ENCODE measurements around the gene KRT15. TPM values are rescaled to one million over a fixed set of nuclear protein-coding genes. Genes with fewer than 3 reads are reported as not detected.

Gene KRT15
- total and polyA plus RNA-seq, 2 of the 4 experiments (the other 2 are of a cell fraction): 2.9 to 5.3 TPM

- dilution Hi-C loops (cut with HindIII; ENCODE audit: low sequenced_read_pairs, unreplicated experiment): no loop called here
Observed at GRCh38 chr17:41552455-41552854, 33.8 kb upstream of the KRT15 start.

More at GRCh38 chr17:41552455-41552854, 33.8 kb upstream of the KRT15 start:
- Histone ChIP-seq H2AK9ac (replicated peaks; ENCODE audit: low read depth, low read length, poor library complexity) (no peak overlapping the region), H3K27me3 (ENCODE audit: control insufficient read depth, insufficient read depth, low read length) (peaks cover 26% of the 10 kb centered on the region), H3K4me1 (ENCODE audit: control insufficient read depth, insufficient read depth, low read length) (peaks cover 16% of the 10 kb centered on the region), H3K9me3 (ENCODE audit: control insufficient read depth, insufficient read depth, low read length) (no peaks in the 10 kb centered on the region), H2BK120ac (ENCODE audit: low read depth, low read length) (no peak overlapping the region), H2BK5ac (ENCODE audit: low read depth, low read length, poor library complexity, severe bottlenecking) (no peak overlapping the region), H3K79me1 (ENCODE audit: low read depth in 1 of 2, low read length in 2 of 2) (no peaks in the 10 kb centered on the region), H3K56ac (ENCODE audit: extremely low read depth, insufficient read depth, low read length) (no peak overlapping the region), H3K4me2 (ENCODE audit: low read depth, low read length) (no peak overlapping the region), H3K14ac (replicated peaks; ENCODE audit: low read depth, low read length) (no peak overlapping the region), H3K18ac (ENCODE audit: low read depth, low read length) (no peak overlapping the region), H4K91ac (ENCODE audit: insufficient read depth, low read depth, low read length) (no peak overlapping the region), H2AK5ac (ENCODE audit: low read depth, low read length) (no peak overlapping the region), H3K9ac (ENCODE audit: low read depth, low read length) (no peak overlapping the region), H3K4me3 (ENCODE audit: insufficient read depth, low read depth, low read length) (no peak overlapping the region), H3K36me3 (ENCODE audit: control insufficient read depth, insufficient read depth, low read length) (no peaks in the 10 kb centered on the region), H3K27ac (ENCODE audit: insufficient read depth, low read length) (no peak overlapping the region), H2BK20ac (ENCODE audit: low read depth, low read length) (no peak overlapping the region), H2AFZ (replicated peaks; ENCODE audit: low read length, poor library complexity) (no peak overlapping the region), H3K23ac (ENCODE audit: low read depth, low read length) (no peak overlapping the region), H3K9me1 (ENCODE audit: insufficient read depth, low read length) (peaks cover 11% of the 10 kb centered on the region), H4K20me1 (ENCODE audit: insufficient read depth, low read length) (no peaks in the 10 kb centered on the region), H3K4ac (ENCODE audit: low read depth, low read length) (no peak overlapping the region), H2BK15ac (ENCODE audit: low read depth, low read length) (no peak overlapping the region), H4K8ac (ENCODE audit: low read depth in 2 of 2, low read length in 2 of 2) (no peak overlapping the region), H4K5ac (ENCODE audit: low read depth, low read length) (no peak overlapping the region)
- DNase-seq (no peak), ATAC-seq (ENCODE audit: low read depth) (no peak)
- TF ChIP-seq FOS (IDR thresholded peaks at IDR 0.05; ENCODE audit: low read depth, low read length): no peak
- TF ChIP-seq ELK1 (IDR thresholded peaks at IDR 0.05; ENCODE audit: borderline replicate concordance, low read depth, low read length): no peak
- TF ChIP-seq POLR2A (IDR thresholded peaks at IDR 0.05; ENCODE audit: low read depth, low read length): no peak
- TF ChIP-seq CTCF (conservative IDR thresholded peaks at IDR 0.05; ENCODE audit: low read depth, low read length): no peak
- TF ChIP-seq NFE2L2 (IDR thresholded peaks at IDR 0.05; ENCODE audit: low read depth, low read length): no peak
- no peak for TF ChIP-seq MAFK (IDR thresholded peaks at IDR 0.05; ENCODE audit: low read depth, low read length)
- TF ChIP-seq BHLHE40 (IDR thresholded peaks at IDR 0.05; ENCODE audit: low read depth, low read length): no peak
- ChIA-PET CTCF (interaction anchor here (1.1 to 2.1 kb wide), 2 partner anchors 58 to 96 kb away, joined by 3 to 7 read pairs; no protein-coding TSS in a partner anchor), POLR2A (ENCODE audit: unreplicated experiment) (no interaction called here)
- BruUV-seq (replicated peaks): no TSS peak
- WGBS, 2 experiments (ENCODE audit: extremely low coverage in 2 of 2, insufficient read length in 1 of 2): 100% methylated on average over 3 of the region's 5 CpGs; no CpG with 5 or more reads in 1 of the 2 experiments
- intact Hi-C loops (cut with micrococcal nuclease) (no loop called here), in situ Hi-C loops (cut with MboI; ENCODE audit: low sequenced_read_pairs) (loop anchor here (5.0 to 10.0 kb wide), 2 partner anchors 110 to 748 kb away; no protein-coding TSS in a partner anchor)
